ENCODE data around the gene DST. TPM values are rescaled to one million over a fixed set of nuclear protein-coding genes. Genes with fewer than 3 reads are reported as not detected.

Gene DST
- total and polyA plus RNA-seq, 7 experiments from 2014 or later: 0.46 to 20.3 (median 6.5) TPM

- no peaks in the 10 kb centered on the region for H3K36me3 ChIP-seq (ENCODE audit: control insufficient read depth in 2 of 3, insufficient read depth in 3 of 3, low read length in 3 of 3)
- no peak overlapping the region for H3K4me3 Mint-ChIP-seq
- intact Hi-C loops (cut with micrococcal nuclease): loop anchor here (1.0 to 10.0 kb wide), 5 partner anchors 62 to 680 kb away; partner anchors contain the start of gene PRIM2 (in 1 of the 2)
- peaks cover 2 to 13% (median 10%) of the 10 kb centered on the region in 5 donors for H3K27me3 Mint-ChIP-seq
- H3K27ac ChIP-seq (ENCODE audit: low read depth, low read length): no peak overlapping the region
- H3K36me3 Mint-ChIP-seq: no peaks in the 10 kb centered on the region
- H3K27ac Mint-ChIP-seq: no peak overlapping the region
- H3K9me3 Mint-ChIP-seq: no peaks in the 10 kb centered on the region
- DNase-seq (peak in 1 of 9 donors; percentile 7), ATAC-seq (no peak)
- CTCF ChIA-PET: interaction anchor here (1.0 kb wide), 1 partner anchor 215 kb away, joined by 3 read pairs; no protein-coding TSS in a partner anchor
- H3K4me3 ChIP-seq (ENCODE audit: low read length): no peak overlapping the region
- no peaks in the 10 kb centered on the region for H3K4me1 ChIP-seq (ENCODE audit: control insufficient read depth in 2 of 2, insufficient read depth in 2 of 2, low read length in 2 of 2)
- no peaks in the 10 kb centered on the region for H3K27me3 ChIP-seq (ENCODE audit: control insufficient read depth in 2 of 2, insufficient read depth in 2 of 2, low read length in 2 of 2)
- no peaks in the 10 kb centered on the region for H3K4me1 Mint-ChIP-seq
- H3K9me3 ChIP-seq (ENCODE audit: control insufficient read depth in 2 of 3, low read length in 3 of 3): no peaks in the 10 kb centered on the region
- POLR2A ChIA-PET: no interaction called here
Observed at GRCh38 chr6:56637640-56638039, 5.0 kb downstream of the DST start.

DNA sequence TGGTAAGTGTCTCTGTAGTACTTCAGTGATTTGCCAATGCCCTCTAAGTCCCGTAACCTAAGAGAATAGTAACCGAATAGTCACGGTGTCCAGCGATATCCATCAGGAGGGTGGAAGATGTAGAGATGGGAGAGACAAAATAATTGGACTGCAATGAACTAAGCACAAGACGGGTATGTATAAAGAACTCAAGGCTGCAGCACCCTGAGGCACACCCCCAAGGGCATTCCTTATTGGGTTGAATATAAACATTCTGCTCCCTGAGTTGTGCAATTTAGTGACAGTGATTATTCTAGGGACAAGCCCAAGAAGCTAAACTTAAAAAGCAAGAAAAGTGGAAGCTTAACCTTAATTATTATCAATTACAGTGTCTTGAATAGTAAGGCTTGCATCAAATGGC lies 14.6 kb downstream of the DST start:
- POLR2A ChIA-PET: no interaction called here
- H3K9me3 ChIP-seq (ENCODE audit: control insufficient read depth in 2 of 3, low read length in 3 of 3): no peaks in the 10 kb centered on the region
- CTCF ChIA-PET: no interaction called here
- H3K27ac Mint-ChIP-seq: no peak overlapping the region
- H3K36me3 Mint-ChIP-seq: no peaks in the 10 kb centered on the region
- no peaks in the 10 kb centered on the region for H3K9me3 Mint-ChIP-seq
- no peak overlapping the region for H3K4me3 Mint-ChIP-seq
- ATAC-seq (no peak), DNase-seq (no peak)
- no peaks in the 10 kb centered on the region for H3K4me1 Mint-ChIP-seq
- H3K36me3 ChIP-seq (ENCODE audit: control insufficient read depth in 2 of 3, insufficient read depth in 3 of 3, low read length in 3 of 3): no peaks in the 10 kb centered on the region
- peaks cover 0 to 3% of the 10 kb centered on the region in 2 donors for H3K27me3 ChIP-seq (ENCODE audit: control insufficient read depth in 2 of 2, insufficient read depth in 2 of 2, low read length in 2 of 2)
- H3K27me3 Mint-ChIP-seq: peaks cover 0 to 5% (median 4%) of the 10 kb centered on the region in 5 donors
- H3K4me3 ChIP-seq (ENCODE audit: low read length): no peak overlapping the region
- H3K27ac ChIP-seq (ENCODE audit: low read depth, low read length): no peak overlapping the region
- no peaks in the 10 kb centered on the region for H3K4me1 ChIP-seq (ENCODE audit: control insufficient read depth in 2 of 2, insufficient read depth in 2 of 2, low read length in 2 of 2)
- intact Hi-C loops (cut with micrococcal nuclease): no loop called here

DNA sequence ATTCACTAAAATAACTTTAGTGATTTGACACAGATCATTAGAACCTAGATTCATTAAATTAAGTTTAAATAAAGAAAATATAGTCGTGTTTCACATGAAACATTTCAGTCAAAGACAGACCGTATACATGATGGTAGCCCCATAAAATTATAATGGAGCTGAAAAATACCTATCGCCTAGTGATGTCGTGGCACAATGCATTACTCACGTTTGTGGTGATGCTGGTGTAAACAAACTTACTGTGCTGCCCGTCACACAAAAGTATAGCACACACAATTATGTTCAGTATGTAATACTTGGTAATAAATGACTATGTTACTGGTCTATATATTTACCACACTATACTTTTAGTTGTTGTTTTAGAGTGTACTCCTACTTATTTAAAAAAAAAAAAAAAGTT lies 17.3 kb downstream of the DST start:
- peaks cover 0 to 8% (median 0%) of the 10 kb centered on the region in 5 donors for H3K27me3 Mint-ChIP-seq
- no peaks in the 10 kb centered on the region for H3K9me3 Mint-ChIP-seq
- ChIA-PET POLR2A (no interaction called here), CTCF (interaction anchor here (0.6 kb wide), 1 partner anchor 27 kb away, joined by 3 read pairs; no protein-coding TSS in a partner anchor)
- H3K9me3 ChIP-seq (ENCODE audit: control insufficient read depth in 2 of 3, low read length in 3 of 3): no peaks in the 10 kb centered on the region
- no peaks in the 10 kb centered on the region for H3K4me1 ChIP-seq (ENCODE audit: control insufficient read depth in 2 of 2, insufficient read depth in 2 of 2, low read length in 2 of 2)
- H3K36me3 Mint-ChIP-seq: no peaks in the 10 kb centered on the region
- H3K27ac Mint-ChIP-seq: no peak overlapping the region
- intact Hi-C loops (cut with micrococcal nuclease): no loop called here
- H3K27ac ChIP-seq (ENCODE audit: low read depth, low read length): no peak overlapping the region
- H3K4me1 Mint-ChIP-seq: no peaks in the 10 kb centered on the region
- DNase-seq (no peak), ATAC-seq (no peak)
- H3K4me3 ChIP-seq (ENCODE audit: low read length): no peak overlapping the region
- no peak overlapping the region for H3K4me3 Mint-ChIP-seq
- H3K27me3 ChIP-seq (ENCODE audit: control insufficient read depth in 2 of 2, insufficient read depth in 2 of 2, low read length in 2 of 2): no peaks in the 10 kb centered on the region
- no peaks in the 10 kb centered on the region for H3K36me3 ChIP-seq (ENCODE audit: control insufficient read depth in 2 of 3, insufficient read depth in 3 of 3, low read length in 3 of 3)

DNA sequence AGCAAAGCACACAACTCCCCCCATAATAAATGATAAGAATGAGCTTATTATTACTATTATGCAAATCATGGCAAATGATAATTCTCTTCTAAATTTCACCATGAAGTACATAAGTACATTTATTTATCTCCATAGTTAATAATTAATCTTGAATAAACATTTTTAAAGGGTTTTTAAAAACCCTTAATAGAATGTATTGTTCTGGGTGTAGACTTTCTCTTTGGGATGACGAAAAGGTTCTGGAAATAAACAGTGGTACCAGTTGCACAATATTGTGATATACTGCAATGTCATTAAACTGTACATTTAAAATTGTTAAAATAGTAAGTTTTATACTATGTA lies 18.0 kb downstream of the DST start:
- CTCF ChIA-PET: no interaction called here
- peaks cover 0 to 8% (median 0%) of the 10 kb centered on the region in 5 donors for H3K27me3 Mint-ChIP-seq
- ATAC-seq: no peak

GRCh38 chr6:56624046-56624727 lies 18.5 kb downstream of the DST start:
- CTCF ChIA-PET: no interaction called here
- no peak for ATAC-seq
- Histone ChIP-seq H3K27ac (ENCODE audit: low read depth, low read length) (no peak overlapping the region), H3K36me3 (ENCODE audit: control insufficient read depth in 2 of 3, insufficient read depth in 3 of 3, low read length in 3 of 3) (no peaks in the 10 kb centered on the region), H3K9me3 (ENCODE audit: control insufficient read depth in 2 of 3, low read length in 3 of 3) (no peaks in the 10 kb centered on the region), H3K4me3 (ENCODE audit: low read length) (no peak overlapping the region), H3K4me1 (ENCODE audit: control insufficient read depth in 2 of 2, insufficient read depth in 2 of 2, low read length in 2 of 2) (no peaks in the 10 kb centered on the region), H3K27me3 (ENCODE audit: control insufficient read depth in 2 of 2, insufficient read depth in 2 of 2, low read length in 2 of 2) (no peaks in the 10 kb centered on the region)
- no peak for DNase-seq
- Mint-ChIP-seq H3K27me3 (peaks cover 0 to 8% (median 0%) of the 10 kb centered on the region in 5 donors), H3K36me3 (no peaks in the 10 kb centered on the region), H3K27ac (no peak overlapping the region), H3K9me3 (no peaks in the 10 kb centered on the region), H3K4me3 (no peak overlapping the region), H3K4me1 (no peaks in the 10 kb centered on the region)
- intact Hi-C loops (cut with micrococcal nuclease): no loop called here
- POLR2A ChIA-PET: no interaction called here

More for the DNA sequence above, 18.0 kb downstream of the DST start:
- no peak overlapping the region for H3K4me3 ChIP-seq (ENCODE audit: low read length)
- H3K27ac Mint-ChIP-seq: no peak overlapping the region
- no peaks in the 10 kb centered on the region for H3K9me3 Mint-ChIP-seq
- intact Hi-C loops (cut with micrococcal nuclease): no loop called here
- no peaks in the 10 kb centered on the region for H3K4me1 ChIP-seq (ENCODE audit: control insufficient read depth in 2 of 2, insufficient read depth in 2 of 2, low read length in 2 of 2)
- no peak overlapping the region for H3K4me3 Mint-ChIP-seq
- no peak overlapping the region for H3K27ac ChIP-seq (ENCODE audit: low read depth, low read length)
- POLR2A ChIA-PET: no interaction called here
- H3K36me3 Mint-ChIP-seq: no peaks in the 10 kb centered on the region
- H3K27me3 ChIP-seq (ENCODE audit: control insufficient read depth in 2 of 2, insufficient read depth in 2 of 2, low read length in 2 of 2): no peaks in the 10 kb centered on the region
- DNase-seq: no peak
- no peaks in the 10 kb centered on the region for H3K36me3 ChIP-seq (ENCODE audit: control insufficient read depth in 2 of 3, insufficient read depth in 3 of 3, low read length in 3 of 3)
- H3K4me1 Mint-ChIP-seq: no peaks in the 10 kb centered on the region
- no peaks in the 10 kb centered on the region for H3K9me3 ChIP-seq (ENCODE audit: control insufficient read depth in 2 of 3, low read length in 3 of 3)

GRCh38 chr6:56620229-56620868 lies 22.3 kb downstream of the DST start:
- Mint-ChIP-seq H3K27ac (no peak overlapping the region), H3K9me3 (no peaks in the 10 kb centered on the region), H3K4me1 (no peaks in the 10 kb centered on the region), H3K27me3 (peaks cover 0 to 4% (median 0%) of the 10 kb centered on the region in 5 donors), H3K36me3 (no peaks in the 10 kb centered on the region), H3K4me3 (no peak overlapping the region)
- no peak overlapping the region for H3K27ac ChIP-seq (ENCODE audit: low read depth, low read length)
- no peaks in the 10 kb centered on the region for H3K27me3 ChIP-seq (ENCODE audit: control insufficient read depth in 2 of 2, insufficient read depth in 2 of 2, low read length in 2 of 2)
- ChIA-PET POLR2A (interaction anchor here (0.6 kb wide), 1 partner anchor 12 kb away, joined by 3 read pairs; no protein-coding TSS in a partner anchor), CTCF (no interaction called here)
- DNase-seq (no peak), ATAC-seq (no peak)
- H3K36me3 ChIP-seq (ENCODE audit: control insufficient read depth in 2 of 3, insufficient read depth in 3 of 3, low read length in 3 of 3): no peaks in the 10 kb centered on the region
- H3K4me1 ChIP-seq (ENCODE audit: control insufficient read depth in 2 of 2, insufficient read depth in 2 of 2, low read length in 2 of 2): no peaks in the 10 kb centered on the region
- no peaks in the 10 kb centered on the region for H3K9me3 ChIP-seq (ENCODE audit: control insufficient read depth in 2 of 3, low read length in 3 of 3)
- intact Hi-C loops (cut with micrococcal nuclease): no loop called here
- no peak overlapping the region for H3K4me3 ChIP-seq (ENCODE audit: low read length)

- DNase-seq (no peak), ATAC-seq (no peak)
- POLR2A ChIA-PET: no interaction called here
- intact Hi-C loops (cut with micrococcal nuclease): no loop called here
- no peaks in the 10 kb centered on the region for H3K36me3 Mint-ChIP-seq
- H3K4me1 ChIP-seq (ENCODE audit: control insufficient read depth in 2 of 2, insufficient read depth in 2 of 2, low read length in 2 of 2): no peaks in the 10 kb centered on the region
- H3K4me1 Mint-ChIP-seq: no peaks in the 10 kb centered on the region
- H3K4me3 ChIP-seq (ENCODE audit: low read length): no peak overlapping the region
- CTCF ChIA-PET: interaction anchor here (0.9 kb wide), 1 partner anchor 23 kb away, joined by 3 read pairs; no protein-coding TSS in a partner anchor
- no peaks in the 10 kb centered on the region for H3K36me3 ChIP-seq (ENCODE audit: control insufficient read depth in 2 of 3, insufficient read depth in 3 of 3, low read length in 3 of 3)
- H3K4me3 Mint-ChIP-seq: no peak overlapping the region
- no peak overlapping the region for H3K27ac ChIP-seq (ENCODE audit: low read depth, low read length)
- no peaks in the 10 kb centered on the region for H3K27me3 ChIP-seq (ENCODE audit: control insufficient read depth in 2 of 2, insufficient read depth in 2 of 2, low read length in 2 of 2)
- no peaks in the 10 kb centered on the region for H3K9me3 Mint-ChIP-seq
- no peak overlapping the region for H3K27ac Mint-ChIP-seq
- no peaks in the 10 kb centered on the region for H3K9me3 ChIP-seq (ENCODE audit: control insufficient read depth in 2 of 3, low read length in 3 of 3)
- peaks cover 0 to 8% (median 4%) of the 10 kb centered on the region in 5 donors for H3K27me3 Mint-ChIP-seq
Observed at GRCh38 chr6:56618050-56618449, 24.6 kb downstream of the DST start.

Measured in naive thymus-derived CD4-positive, alpha-beta T cell (primary cell).